ENCODE results near the gene TRMT2B. TPM values are rescaled to one million over a fixed set of nuclear protein-coding genes. Genes with fewer than 3 reads are reported as not detected.

The TRMT2B gene
- polyA plus RNA-seq, 1 donor from 2014 or later = 6.8 TPM

GRCh38 chrX:100964362-100964761, 87.5 kb downstream of the TRMT2B start:
- TF ChIP-seq REST (IDR thresholded peaks at IDR 0.05; ENCODE audit: borderline replicate concordance) = no peak
- no peak for TF ChIP-seq POLR2AphosphoS5 (IDR thresholded peaks at IDR 0.05)
- TF ChIP-seq SMC3 (conservative IDR thresholded peaks at IDR 0.05; ENCODE audit: poor library complexity) = no peak
- no peak for TF ChIP-seq EZH2 (IDR thresholded peaks at IDR 0.05; ENCODE audit: borderline replicate concordance, insufficient read depth, low read length, poor library complexity, severe bottlenecking)
- TF ChIP-seq EP300 (conservative IDR thresholded peaks at IDR 0.05; ENCODE audit: poor library complexity, severe bottlenecking) = no peak
- no peak for TF ChIP-seq MXI1 (conservative IDR thresholded peaks at IDR 0.05; ENCODE audit: poor library complexity, severe bottlenecking)
- no peak for TF ChIP-seq TAF1 (IDR thresholded peaks at IDR 0.05; ENCODE audit: low read depth)
- no peak for TF ChIP-seq CTCF (IDR thresholded peaks at IDR 0.05; ENCODE audit: poor library complexity, severe bottlenecking)
- no peak for TF ChIP-seq RAD21 (conservative IDR thresholded peaks at IDR 0.05)
- Histone ChIP-seq H3K27ac (ENCODE audit: low read length) (no peak overlapping the region), H3K79me2 (replicated peaks; ENCODE audit: insufficient read depth, low read length) (no peaks in the 10 kb centered on the region), H3K36me3 (ENCODE audit: insufficient read depth, low read length) (no peaks in the 10 kb centered on the region), H3K9me3 (ENCODE audit: low read length) (no peaks in the 10 kb centered on the region), H2AFZ (ENCODE audit: low read depth, low read length) (no peak overlapping the region), H3K4me3 (ENCODE audit: low read length) (no peak overlapping the region), H4K20me1 (ENCODE audit: insufficient read depth) (no peaks in the 10 kb centered on the region), H3K4me2 (ENCODE audit: low read length) (no peak overlapping the region), H3K27me3 (ENCODE audit: insufficient read depth, low read depth, low read length) (no peaks in the 10 kb centered on the region), H3F3A (ENCODE audit: insufficient read depth, low read length, poor library complexity, severe bottlenecking) (no peaks in the 10 kb centered on the region), H3K9me2 (ENCODE audit: insufficient read depth, low read length) (no peaks in the 10 kb centered on the region), H3K9ac (ENCODE audit: low read length) (no peak overlapping the region)

GRCh38 chrX:100962811-100963210, 89.1 kb downstream of the TRMT2B start:
- Histone ChIP-seq H3K4me2 (ENCODE audit: low read length) (no peak overlapping the region), H3K9ac (ENCODE audit: low read length) (no peak overlapping the region), H3K27me3 (ENCODE audit: insufficient read depth, low read depth, low read length) (no peaks in the 10 kb centered on the region), H4K20me1 (ENCODE audit: insufficient read depth) (no peaks in the 10 kb centered on the region), H3K9me2 (ENCODE audit: insufficient read depth, low read length) (no peaks in the 10 kb centered on the region), H2AFZ (ENCODE audit: low read depth, low read length) (no peak overlapping the region), H3K27ac (ENCODE audit: low read length) (no peak overlapping the region), H3K36me3 (ENCODE audit: insufficient read depth, low read length) (no peaks in the 10 kb centered on the region), H3K79me2 (replicated peaks; ENCODE audit: insufficient read depth, low read length) (no peaks in the 10 kb centered on the region), H3K4me3 (ENCODE audit: low read length) (no peak overlapping the region), H3F3A (ENCODE audit: insufficient read depth, low read length, poor library complexity, severe bottlenecking) (no peaks in the 10 kb centered on the region), H3K9me3 (ENCODE audit: low read length) (no peaks in the 10 kb centered on the region)
- TF ChIP-seq POLR2AphosphoS5 (IDR thresholded peaks at IDR 0.05) (no peak), REST (IDR thresholded peaks at IDR 0.05; ENCODE audit: borderline replicate concordance) (no peak), EZH2 (IDR thresholded peaks at IDR 0.05; ENCODE audit: borderline replicate concordance, insufficient read depth, low read length, poor library complexity, severe bottlenecking) (no peak), CTCF (IDR thresholded peaks at IDR 0.05; ENCODE audit: poor library complexity, severe bottlenecking) (no peak), TAF1 (IDR thresholded peaks at IDR 0.05; ENCODE audit: low read depth) (no peak), EP300 (conservative IDR thresholded peaks at IDR 0.05; ENCODE audit: poor library complexity, severe bottlenecking) (no peak), RAD21 (conservative IDR thresholded peaks at IDR 0.05) (no peak)

Data from neural cell (in vitro differentiated cells).